ENCODE measurements around the gene IGFBP2. TPM values are rescaled to one million over a fixed set of nuclear protein-coding genes. Genes with fewer than 3 reads are reported as not detected.
A peak's percentile ranks its signal among the peaks of the same experiment; 100 is the strongest.

Gene IGFBP2
- total and polyA plus RNA-seq, 2 of the 13 experiments (the other 11 are each of a cell fraction or from before 2014, with no cell fraction given), result 2.0 to 5.8 TPM

- TF ChIP-seq ZNF687 (CRISPR knock-in tag; IDR thresholded peaks at IDR 0.05) (peak; percentile 10; the same call in 1 of the 2 replicates), ZNF710 (CRISPR knock-in tag; IDR thresholded peaks at IDR 0.05; ENCODE audit: borderline replicate concordance) (no peak), KDM2A (CRISPR knock-in tag; IDR thresholded peaks at IDR 0.05; ENCODE audit: borderline replicate concordance, low read depth) (peak; percentile 21; the same call in 1 of the 2 replicates)
Measured at GRCh38 chr2:216694082-216694825, 61.0 kb downstream of the IGFBP2 start (continued).

GRCh38 chr2:216694826-216695217 lies 61.6 kb downstream of the IGFBP2 start:
- H3K27ac ChIP-seq (ENCODE audit: extremely low read length, insufficient read depth, low read length), result no peak overlapping the region
- H2AFZ ChIP-seq (ENCODE audit: low read length), result no peak overlapping the region
- H4K20me1 ChIP-seq (ENCODE audit: insufficient read depth, low read length), result no peaks in the 10 kb centered on the region
- no peak overlapping the region for H3K4me3 ChIP-seq (replicated peaks in 1 of 3; ENCODE audit: insufficient read depth in 1 of 3, low read depth in 2 of 3, low read length in 3 of 3)
- BruUV-seq (replicated peaks), result no TSS peak
- no peaks in the 10 kb centered on the region for H3K36me3 ChIP-seq (replicated peaks in 1 of 2; ENCODE audit: control insufficient read depth in 1 of 2, insufficient read depth in 2 of 2, low read length in 2 of 2)
- no peak overlapping the region for H3K4me2 ChIP-seq (ENCODE audit: low read depth, low read length)
- TF ChIP-seq ZNF337 (CRISPR knock-in tag; IDR thresholded peaks at IDR 0.05; ENCODE audit: borderline replicate concordance, low read depth), result no peak
- 0 out of 2 replicates have a peak, but pooled peaks have one; percentile 10 for TF ChIP-seq MTERF4 (CRISPR knock-in tag; IDR thresholded peaks at IDR 0.05)
- ChIA-PET POLR2A (no interaction called here), CTCF (ENCODE audit: low intra/inter-chr PET ratio, low total read pairs) (no interaction called here)
- DNase-seq (ENCODE audit: low spot score), result no peak
- no peaks in the 10 kb centered on the region for H3K4me1 ChIP-seq (ENCODE audit: insufficient read depth, low read length)
- intact Hi-C loops (cut with micrococcal nuclease; ENCODE audit: unreplicated experiment), result loop anchor here (5.0 to 10.0 kb wide), 3 partner anchors 82 to 1017 kb away; no protein-coding TSS in a partner anchor
- no peaks in the 10 kb centered on the region for H3K9me3 ChIP-seq (ENCODE audit: low read length)
- peaks cover 25 to 83% of the 10 kb centered on the region in 2 experiments for H3K27me3 ChIP-seq (ENCODE audit: control insufficient read depth in 1 of 2, insufficient read depth in 2 of 2, low read length in 2 of 2)
- in situ Hi-C loops (cut with HindIII; ENCODE audit: extremely low pct_ligation_motif_present, low pct_unique_long_range_greater_than_20kb), result loop anchor here (5.0 kb wide), 3 partner anchors 452 to 1017 kb away; no protein-coding TSS in a partner anchor
- H3K79me2 ChIP-seq (ENCODE audit: insufficient read depth, low read length), result no peaks in the 10 kb centered on the region
- WGBS (ENCODE audit: low lambda C conversion rate), result 22% methylated on average over 10 of the region's 10 CpGs
- no peak for ATAC-seq
- no peak for FAIRE-seq
- H3K9ac ChIP-seq (ENCODE audit: insufficient read depth, low read depth, low read length), result no peak overlapping the region
